SH-SY5Y (cell line): ENCODE data around the gene AMELX.

Source experiments
- GATA2 ChIP-seq: IDR thresholded peaks from 2 replicates; pipeline ENCODE4 v1.6.1; 2011; ENCODE audit warnings: mild to moderate bottlenecking, low read depth, low read length
- GATA3 ChIP-seq: IDR thresholded peaks from 2 replicates; pipeline ENCODE4 v1.6.1; 2011; ENCODE audit warnings: low read depth, mild to moderate bottlenecking, low read length, moderate library complexity

- TF ChIP-seq GATA2 (no peak), GATA3 (no peak)
These were observed 19.7 kb upstream of the AMELX start for GRCh38 chrX:11273544-11273943.
